H1 (cell line): ENCODE results near the gene TKFC. TPM values are rescaled to one million over a fixed set of nuclear protein-coding genes. Genes with fewer than 3 reads are reported as not detected.

Source experiments
- CTCF ChIA-PET: fragments of 300-600 bp; sonication (Branson Sonifier 250); formaldehyde crosslinking; loops from one replicate; lab custom pipeline; 2021; ENCODE audit not compliant: partially characterized antibody; lab: Charles Lee
- POLR2A ChIA-PET: fragments of 300-600 bp; sonication (Branson Sonifier 250); formaldehyde crosslinking; loops from one replicate; lab custom pipeline; 2021; ENCODE audit warnings: inconsistent platforms; ENCODE audit not compliant: partially characterized antibody; lab: Charles Lee
- DNase-seq, 2 experiments: peaks; one replicate each; pipeline versions ENCODE4 v3.0.0 to v3.0.0-alpha.2; 2010 to 2022; ENCODE audit warnings: low spot score in 2 of 2, low read depth in 1 of 2, mixed read lengths in 1 of 2
- FAIRE-seq: peaks from 2 replicates; lab custom pipeline; 2011; peaks lifted over from hg19 to GRCh38; lab: Jason Lieb, UNC
- H2AFZ ChIP-seq: 2 replicates; pipeline ENCODE4 v1.8.1; 2012; ENCODE audit warnings: low read length, inconsistent platforms
- H2AK5ac ChIP-seq: 2 replicates; pipeline ENCODE4 v1.6.1; 2013; ENCODE audit warnings: low read depth, low read length
- H2BK120ac ChIP-seq: replicated peaks from 2 replicates; pipeline ENCODE3; 2013; ENCODE audit warnings: low read depth, low read length, inconsistent platforms
- H2BK12ac ChIP-seq: 2 replicates; pipeline ENCODE4 v1.6.1; 2013; ENCODE audit warnings: low read depth, low read length
- H2BK15ac ChIP-seq: 2 replicates; pipeline ENCODE4 v1.6.1; 2013; ENCODE audit warnings: low read length
- H2BK20ac ChIP-seq: 2 replicates; pipeline ENCODE4 v1.6.1; 2013; ENCODE audit warnings: low read length
- H2BK5ac ChIP-seq: 2 replicates; pipeline ENCODE4 v1.6.1; 2013; ENCODE audit warnings: low read depth, low read length
- H3K14ac ChIP-seq: 2 replicates; pipeline ENCODE4 v1.6.1; 2013; ENCODE audit warnings: inconsistent platforms; ENCODE audit not compliant: insufficient read length
- H3K18ac ChIP-seq: 2 replicates; pipeline ENCODE4 v1.6.1; 2013; ENCODE audit warnings: low read length; ENCODE audit errors: extremely low read depth
- H3K23ac ChIP-seq: 2 replicates; pipeline ENCODE4 v1.6.1; 2013; ENCODE audit warnings: inconsistent platforms; ENCODE audit not compliant: insufficient read length
- H3K23me2 ChIP-seq: 2 replicates; pipeline ENCODE4 v1.6.1; 2013; ENCODE audit warnings: low read depth, low read length
- H3K27ac ChIP-seq: 2 replicates; pipeline ENCODE4 v1.6.1; 2011; ENCODE audit warnings: low read depth, low read length, inconsistent platforms
- H3K27me3 ChIP-seq, 4 experiments: replicated peaks in 1 of 4; 1 replicate in 1 of 4; 2 replicates in 3 of 4; pipeline versions ENCODE4 v1.6.1 to v1.8.1; 2011 to 2013; ENCODE audit warnings: low read length in 3 of 4, mild to moderate bottlenecking in 3 of 4, inconsistent platforms in 2 of 4, mixed read lengths in 2 of 4, moderate library complexity in 1 of 4; ENCODE audit not compliant: control insufficient read depth in 3 of 4, insufficient read depth in 3 of 4; ENCODE audit errors: extremely low read depth in 1 of 4
- H3K36me3 ChIP-seq, 4 experiments: 2 replicates each; pipeline versions ENCODE4 v1.6.1 to v1.8.1; 2011 to 2013; ENCODE audit warnings: mild to moderate bottlenecking in 4 of 4, low read length in 3 of 4, moderate library complexity in 2 of 4, control low read depth in 1 of 4, inconsistent platforms in 1 of 4; ENCODE audit not compliant: insufficient read depth in 4 of 4, control insufficient read depth in 2 of 4
- H3K4ac ChIP-seq: replicated peaks from 2 replicates; pipeline ENCODE3; 2013; ENCODE audit warnings: low read length, low read depth, mixed read lengths, inconsistent platforms; ENCODE audit not compliant: insufficient read length
- H3K4me1 ChIP-seq, 4 experiments: replicated peaks in 1 of 4; 1 replicate in 1 of 4; 2 replicates in 3 of 4; pipeline versions ENCODE4 v1.6.1 to v1.8.1; 2011 to 2013; ENCODE audit warnings: low read length in 3 of 4, inconsistent platforms in 2 of 4, mixed read lengths in 1 of 4; ENCODE audit not compliant: insufficient read depth in 4 of 4, control insufficient read depth in 3 of 4
- H3K4me2 ChIP-seq, 2 experiments: 2 replicates each; pipeline versions ENCODE4 v1.6.1 to v1.8.1; 2011 to 2013; ENCODE audit warnings: low read depth in 2 of 2, low read length in 2 of 2, control low read depth in 1 of 2, inconsistent platforms in 1 of 2, mild to moderate bottlenecking in 1 of 2; ENCODE audit not compliant: insufficient read depth in 1 of 2
- H3K4me3 ChIP-seq, 4 experiments: fragments of 200-600, 300-600 bp in 1 of 4; sonication (generic), shearing (Covaris generic), sonication (Bioruptor Twin) in 1 of 4; 2 replicates each; pipeline versions ENCODE4 v1.5.1 to v1.8.1; 2011 to 2016; ENCODE audit warnings: low read length in 4 of 4, low read depth in 3 of 4, control low read depth in 2 of 4, inconsistent platforms in 2 of 4, mild to moderate bottlenecking in 2 of 4, mixed read lengths in 1 of 4, moderate library complexity in 1 of 4; ENCODE audit not compliant: insufficient read depth in 2 of 4; ENCODE audit errors: extremely low read depth in 1 of 4
- H3K56ac ChIP-seq: replicated peaks from 2 replicates; pipeline ENCODE3; 2013; ENCODE audit warnings: low read depth, mild to moderate bottlenecking, mixed read lengths, low read length, inconsistent platforms; ENCODE audit not compliant: insufficient read length
- H3K79me1 ChIP-seq: 2 replicates; pipeline ENCODE4 v1.6.1; 2013; ENCODE audit warnings: low read depth, low read length, control low read depth
- H3K79me2 ChIP-seq, 2 experiments: 2 replicates each; pipeline versions ENCODE4 v1.6.1 to v1.8.1; 2012 to 2013; ENCODE audit warnings: low read length in 2 of 2, mild to moderate bottlenecking in 2 of 2, inconsistent platforms in 1 of 2; ENCODE audit not compliant: insufficient read depth in 2 of 2, control insufficient read depth in 1 of 2
- H3K9ac ChIP-seq, 4 experiments: replicated peaks in 1 of 4; 1 replicate in 1 of 4; 2 replicates in 3 of 4; pipeline versions ENCODE4 v1.6.1 to v1.8.1; 2011 to 2013; ENCODE audit warnings: low read depth in 3 of 4, low read length in 3 of 4, control low read depth in 2 of 4, mild to moderate bottlenecking in 2 of 4, moderate library complexity in 2 of 4, inconsistent platforms in 1 of 4; ENCODE audit errors: extremely low read depth in 1 of 4
- H3K9me3 ChIP-seq, 2 experiments: 2 replicates each; pipeline versions ENCODE4 v1.6.1 to v1.8.1; 2012 to 2013; ENCODE audit warnings: mild to moderate bottlenecking in 2 of 2, moderate library complexity in 2 of 2, control low read depth in 1 of 2, inconsistent platforms in 1 of 2, low read depth in 1 of 2, low read length in 1 of 2, mixed read lengths in 1 of 2; ENCODE audit not compliant: insufficient read depth in 2 of 2
- H4K20me1 ChIP-seq, 2 experiments: replicated peaks in 1 of 2; 2 replicates each; pipeline versions ENCODE3 to v1.8.1; 2011 to 2013; ENCODE audit warnings: inconsistent platforms in 2 of 2, low read length in 2 of 2, mild to moderate bottlenecking in 1 of 2; ENCODE audit not compliant: insufficient read depth in 2 of 2, control insufficient read depth in 1 of 2
- H4K5ac ChIP-seq: 2 replicates; pipeline ENCODE4 v1.6.1; 2013; ENCODE audit warnings: low read length, low read depth, mixed read lengths, inconsistent platforms; ENCODE audit not compliant: insufficient read length
- H4K8ac ChIP-seq: 2 replicates; pipeline ENCODE4 v1.8.0; 2013; ENCODE audit warnings: mild to moderate bottlenecking, moderate library complexity, low read length, inconsistent platforms; ENCODE audit not compliant: insufficient read depth; ENCODE audit errors: extremely low read depth
- H4K91ac ChIP-seq: replicated peaks from 2 replicates; pipeline ENCODE3; 2013; ENCODE audit warnings: low read length, mixed read lengths, inconsistent platforms; ENCODE audit not compliant: insufficient read length
- JUN ChIP-seq: IDR thresholded peaks from 2 replicates; pipeline ENCODE4 v1.6.1; 2011; ENCODE audit warnings: low read depth, mild to moderate bottlenecking, improper control_type of control experiment, low read length
- JUND ChIP-seq: IDR thresholded peaks from 2 replicates; pipeline ENCODE4 v1.6.1; 2011; ENCODE audit warnings: mild to moderate bottlenecking, improper control_type of control experiment, low read length
- KDM1A ChIP-seq: fragments of 200-600, 300-600 bp; sonication (generic); IDR thresholded peaks from 2 replicates; pipeline ENCODE4 v1.7.1; 2016; ENCODE audit warnings: mild to moderate bottlenecking, low read length, borderline replicate concordance
- SAP30 ChIP-seq: fragments of 300-600 bp; sonication (generic); IDR thresholded peaks from 2 replicates; pipeline ENCODE4 v1.7.1; 2012; ENCODE audit warnings: low read length, moderate library complexity, mild to moderate bottlenecking, inconsistent platforms; ENCODE audit not compliant: insufficient read depth, insufficient replicate concordance
- SIX5 ChIP-seq: IDR thresholded peaks from 2 replicates; pipeline ENCODE4 v1.6.1; 2011; ENCODE audit warnings: mild to moderate bottlenecking, low read depth, low read length
- SP2 ChIP-seq: IDR thresholded peaks from 2 replicates; pipeline ENCODE4 v1.6.1; 2012; ENCODE audit warnings: mild to moderate bottlenecking, low read length, inconsistent platforms
- WGBS, 2 experiments: shearing (Covaris generic) in 1 of 2; methylation state at CpG; one replicate each; pipeline versions ENCODE4 v1.1.6 to v1.1.7; 2013 to 2015; ENCODE audit warnings: low lambda C conversion rate in 2 of 2, mixed read lengths in 2 of 2, inconsistent platforms in 1 of 2, low coverage in 1 of 2, missing lambda C conversion rate in 1 of 2; ENCODE audit not compliant: insufficient replicate concordance in 2 of 2, insufficient coverage in 1 of 2, insufficient read length in 1 of 2; ENCODE audit errors: extremely low coverage in 1 of 2, missing lambda C conversion rate in 1 of 2; 5-methylcytosine and 5-hydroxymethylcytosine counted together
- polyA plus RNA-seq, 7 experiments: library from polyadenylated mRNA; depleted of rRNA in 3 of 7; stranded (reverse) in 5 of 7; unstranded in 2 of 7; fragments of >200 nt in 5 of 7; fragments of 200-250 nt in 2 of 7; gene quantifications; 1 replicate in 5 of 7; 2 replicates in 1 of 7; 4 replicates in 1 of 7; pipeline versions ENCODE4 v1.2.1 to v1.2.3, GENCODE V29; 2011 to 2013; ENCODE audit warnings: missing spikeins in 2 of 7, mixed read lengths in 2 of 7
- total RNA-seq: library from RNA; stranded (reverse); fragmentation: NEBNext Ultra II Directional; extraction: Animal tissue kit (Norgen Biotek cat#: 25700); gene quantifications from 2 replicates; pipeline ENCODE4 v1.2.1, GENCODE V29; 2021
- TF ChIP-seq, protein P1 (sequence below): IDR thresholded peaks from 2 replicates; pipeline ENCODE4 v1.6.1; 2012; ENCODE audit warnings: inconsistent platforms
- TF ChIP-seq, protein P2 (sequence below): IDR thresholded peaks from 2 replicates; pipeline ENCODE4 v1.6.1; 2012; ENCODE audit warnings: inconsistent platforms

The TKFC gene
- total and polyA plus RNA-seq, 2 of the 8 experiments (the other 6 are each of a cell fraction or from before 2014, with no cell fraction given) = 53.5 to 55.0 TPM

DNA sequence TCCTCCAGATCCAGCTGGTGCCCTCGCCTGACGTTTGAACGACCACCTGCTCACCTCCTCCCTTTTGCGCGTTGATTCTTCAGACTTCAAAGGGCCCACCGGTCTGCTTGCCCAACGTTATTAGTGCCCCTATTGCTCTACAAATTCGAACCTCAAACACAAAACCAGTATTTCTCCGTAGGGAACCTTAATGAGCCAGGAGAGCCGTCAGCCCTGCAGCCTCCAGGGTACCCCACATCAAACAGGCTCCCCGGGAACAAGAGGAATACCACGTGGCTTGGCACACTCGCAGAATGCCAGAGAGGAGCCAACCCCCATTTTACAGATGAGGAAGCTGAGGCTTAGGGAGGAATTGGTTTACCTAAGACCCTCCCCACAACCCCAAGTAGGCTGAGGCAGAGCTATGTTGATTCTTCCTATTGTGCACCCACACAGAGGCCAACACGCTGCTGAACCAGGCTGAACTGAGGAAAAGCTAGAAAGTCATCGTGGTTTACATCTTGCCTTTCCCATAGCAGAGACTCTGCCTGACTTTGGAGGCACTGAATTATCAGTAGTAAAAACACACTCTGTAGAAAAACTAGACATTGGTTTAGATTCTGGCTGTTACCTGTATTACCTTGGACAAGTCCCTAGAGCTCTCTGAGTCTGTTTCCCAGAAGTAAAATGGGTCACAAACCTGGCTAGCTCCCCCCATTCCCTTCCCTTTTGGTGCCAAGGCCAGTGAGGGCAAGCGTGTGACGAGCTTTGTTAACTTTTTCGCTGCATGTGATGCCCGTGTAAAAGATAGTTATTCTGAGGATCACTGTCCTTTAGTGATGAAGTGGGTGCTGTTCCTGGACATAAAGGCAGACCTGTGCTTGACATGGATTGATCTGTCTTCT lies 764 bp downstream of the TKFC start:
- Histone ChIP-seq H3K14ac (peak overlapping the region; percentile 33), H3K4me1 (peaks cover 5 to 14% (median 9%) of the 10 kb centered on the region in 4 experiments), H3K9ac (peak overlapping the region; percentile 93 to 99 (median 98)), H3K4ac (peak overlapping the region; percentile 99), H4K91ac (peak overlapping the region; percentile 98), H2BK20ac (0 out of 2 replicates have a peak overlapping the region, but pooled peaks have one; percentile 19), H4K8ac (peak overlapping the region; percentile 94), H4K20me1 (peaks cover 0 to 11% of the 10 kb centered on the region in 2 experiments), H2AK5ac (peak overlapping the region; percentile 95), H4K5ac (peak overlapping the region; percentile 88), H3K4me2 (peak overlapping the region; percentile 80 to 98), H3K56ac (peak overlapping the region; percentile 80), H3K9me3 (no peaks in the 10 kb centered on the region), H3K79me2 (peaks cover 23 to 45% of the 10 kb centered on the region in 2 experiments), H3K23me2 (peaks cover 9% of the 10 kb centered on the region; the same call in 1 of the 2 replicates), H2BK15ac (peak overlapping the region; percentile 96), H3K27me3 (no peaks in the 10 kb centered on the region), H2BK5ac (peak overlapping the region; percentile 96), H3K23ac (peak overlapping the region; percentile 79), H2BK120ac (peak overlapping the region; percentile 94), H2BK12ac (peak overlapping the region; percentile 75; the same call in 1 of the 2 replicates), H3K36me3 (peaks cover 8 to 16% (median 13%) of the 10 kb centered on the region in 4 experiments), H3K79me1 (peaks cover 6% of the 10 kb centered on the region; the same call in 1 of the 2 replicates), H3K18ac (peak overlapping the region; percentile 91), H3K4me3 (peak overlapping the region; percentile 79 to 96 (median 92)), H3K27ac (peak overlapping the region; percentile 96), H2AFZ (peak overlapping the region; percentile 96)
- ChIA-PET CTCF (interaction anchor here (0.9 to 10.1 kb wide), 7 partner anchors 14 to 103 kb away, joined by 3 to 290 read pairs (median 41); partner anchors contain the start of genes CYB561A3, TMEM138 and TMEM216), POLR2A (interaction anchor here (0.6 to 39.7 kb wide), 21 partner anchors 8 to 1580 kb away, joined by 3 to 1106 read pairs (median 4); partner anchors contain the start of genes CPSF7, CYB561A3, SDHAF2 and TMEM138)
- FAIRE-seq (no peak), DNase-seq (no peak)
- 39% methylated on average over 19 of the region's 19 CpGs; no CpG with 5 or more reads in 1 of the 2 experiments for WGBS, 2 experiments
- TF ChIP-seq SP2 (no peak), SAP30 (peak; percentile 92), SIX5 (no peak), JUND (no peak), JUN (no peak), KDM1A (peak; percentile 97)
- TF ChIP-seq, protein P1, sequence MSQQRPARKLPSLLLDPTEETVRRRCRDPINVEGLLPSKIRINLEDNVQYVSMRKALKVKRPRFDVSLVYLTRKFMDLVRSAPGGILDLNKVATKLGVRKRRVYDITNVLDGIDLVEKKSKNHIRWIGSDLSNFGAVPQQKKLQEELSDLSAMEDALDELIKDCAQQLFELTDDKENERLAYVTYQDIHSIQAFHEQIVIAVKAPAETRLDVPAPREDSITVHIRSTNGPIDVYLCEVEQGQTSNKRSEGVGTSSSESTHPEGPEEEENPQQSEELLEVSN = peak; percentile 51; the same call in 1 of the 2 replicates
- TF ChIP-seq, protein P2, sequence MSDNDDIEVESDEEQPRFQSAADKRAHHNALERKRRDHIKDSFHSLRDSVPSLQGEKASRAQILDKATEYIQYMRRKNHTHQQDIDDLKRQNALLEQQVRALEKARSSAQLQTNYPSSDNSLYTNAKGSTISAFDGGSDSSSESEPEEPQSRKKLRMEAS = peak; percentile 69
